ENCODE measurements around the gene CEL.

DNA sequence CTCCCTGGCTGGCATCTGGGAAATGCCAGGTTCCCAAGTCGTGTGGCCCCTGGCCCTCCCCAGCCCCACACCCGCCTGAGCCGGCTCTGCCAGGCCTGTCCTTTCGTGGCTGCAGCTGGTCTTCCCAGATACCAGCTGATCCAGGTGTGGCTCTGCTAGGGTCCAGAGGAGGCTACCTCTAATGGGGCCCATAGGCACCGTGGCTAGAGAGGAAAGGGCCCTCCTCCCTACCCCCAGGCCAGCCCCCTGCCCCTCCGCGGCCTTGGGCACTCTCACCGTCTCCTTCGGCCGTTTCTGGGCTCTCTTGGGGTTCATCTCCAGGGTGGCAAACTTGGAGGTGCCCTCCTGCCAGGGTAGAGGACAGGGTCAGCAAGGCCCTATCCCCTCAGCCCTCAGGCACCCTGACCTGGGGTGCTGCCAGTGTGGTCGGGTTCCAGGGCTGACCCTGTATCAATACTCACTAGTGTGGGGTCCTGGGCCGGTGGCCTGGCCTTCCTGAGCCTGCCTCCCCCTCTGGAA lies 42.3 kb downstream of the CEL start:
- TF ChIP-seq POLR2A (IDR thresholded peaks at IDR 0.05; ENCODE audit: low read depth, low read length): no peak
- TF ChIP-seq TAF1 (IDR thresholded peaks at IDR 0.05; ENCODE audit: borderline replicate concordance, low read depth, low read length): no peak

Measured in GM12892 (cell line).